Endothelial cell (in vitro differentiated cells): ENCODE measurements around the gene ADCY5. TPM values are rescaled to one million over a fixed set of nuclear protein-coding genes. Genes with fewer than 3 reads are reported as not detected.

ENCODE experiments used
- DNase-seq: peaks from one replicate; pipeline ENCODE4 v3.0.0; 2021; ENCODE audit warnings: low spot score
- H3K27ac Mint-ChIP-seq: one replicate; pipeline ENCODE4 v1.8.0; 2021; ENCODE audit warnings: mixed read lengths, inconsistent platforms; ENCODE audit not compliant: unreplicated experiment
- H3K27me3 Mint-ChIP-seq: one replicate; pipeline ENCODE4 v1.8.0; 2021; ENCODE audit warnings: mild to moderate bottlenecking, moderate library complexity, mixed read lengths, inconsistent platforms; ENCODE audit not compliant: unreplicated experiment
- H3K36me3 Mint-ChIP-seq: one replicate; pipeline ENCODE4 v1.8.0; 2021; ENCODE audit warnings: mild to moderate bottlenecking, low read depth, mixed read lengths, inconsistent platforms; ENCODE audit not compliant: unreplicated experiment
- H3K4me1 Mint-ChIP-seq: one replicate; pipeline ENCODE4 v1.8.0; 2021; ENCODE audit warnings: mild to moderate bottlenecking, mixed read lengths, inconsistent platforms; ENCODE audit not compliant: unreplicated experiment
- H3K4me3 Mint-ChIP-seq: one replicate; pipeline ENCODE4 v1.8.0; 2021; ENCODE audit warnings: mild to moderate bottlenecking, mixed read lengths, inconsistent platforms; ENCODE audit not compliant: unreplicated experiment
- H3K9me3 Mint-ChIP-seq: one replicate; pipeline ENCODE4 v1.8.0; 2021; ENCODE audit warnings: mixed read lengths, inconsistent platforms; ENCODE audit not compliant: unreplicated experiment
- CTCF ChIP-seq: fragments of 200-600 bp; sonication (generic); IDR thresholded peaks from one replicate; pipeline ENCODE4 v1.5.0; 2021; ENCODE audit warnings: antibody characterized with exemption; ENCODE audit not compliant: unreplicated experiment
- total RNA-seq: library from RNA; stranded (reverse); fragmentation: NEBNext Ultra II Directional; extraction: Animal tissue kit (Norgen Biotek cat#: 25700); gene quantifications from one replicate; pipeline ENCODE4 v1.2.1, GENCODE V29; 2021; ENCODE audit not compliant: unreplicated experiment

The ADCY5 gene
- total RNA-seq, 1 donor from 2014 or later = 1.0 TPM

- no peak for DNase-seq
- H3K36me3 Mint-ChIP-seq = no peaks in the 10 kb centered on the region
- H3K27me3 Mint-ChIP-seq = peaks cover 5% of the 10 kb centered on the region
- peaks cover 2% of the 10 kb centered on the region for H3K4me1 Mint-ChIP-seq
- no peak overlapping the region for H3K27ac Mint-ChIP-seq
- no peak overlapping the region for H3K4me3 Mint-ChIP-seq
- TF ChIP-seq CTCF = no peak
- no peaks in the 10 kb centered on the region for H3K9me3 Mint-ChIP-seq
Measured at GRCh38 chr3:123424999-123425712, 23.7 kb downstream of the ADCY5 start.

GRCh38 chr3:123424321-123424998 is 24.4 kb downstream of the ADCY5 start:
- Mint-ChIP-seq H3K27me3 (peaks cover 5% of the 10 kb centered on the region), H3K36me3 (no peaks in the 10 kb centered on the region), H3K27ac (no peak overlapping the region), H3K4me3 (no peak overlapping the region), H3K9me3 (no peaks in the 10 kb centered on the region), H3K4me1 (no peaks in the 10 kb centered on the region)
- no peak for DNase-seq
- TF ChIP-seq CTCF = no peak

- H3K4me3 Mint-ChIP-seq = no peak overlapping the region
- no peaks in the 10 kb centered on the region for H3K4me1 Mint-ChIP-seq
- no peak for DNase-seq
- H3K27ac Mint-ChIP-seq = no peak overlapping the region
- H3K36me3 Mint-ChIP-seq = no peaks in the 10 kb centered on the region
- H3K9me3 Mint-ChIP-seq = no peaks in the 10 kb centered on the region
- H3K27me3 Mint-ChIP-seq = peaks cover 7% of the 10 kb centered on the region
- TF ChIP-seq CTCF = no peak
Measured at GRCh38 chr3:123423806-123424205, 25.1 kb downstream of the ADCY5 start.

GRCh38 chr3:123423031-123423430 is 25.9 kb downstream of the ADCY5 start:
- Mint-ChIP-seq H3K4me1 (no peaks in the 10 kb centered on the region), H3K27me3 (peaks cover 9% of the 10 kb centered on the region), H3K27ac (no peak overlapping the region), H3K4me3 (no peak overlapping the region), H3K9me3 (no peaks in the 10 kb centered on the region), H3K36me3 (no peaks in the 10 kb centered on the region)
- DNase-seq = no peak
- no peak for TF ChIP-seq CTCF

- no peaks in the 10 kb centered on the region for H3K9me3 Mint-ChIP-seq
- no peak for TF ChIP-seq CTCF
Measured at GRCh38 chr3:123422457-123422856, 26.4 kb downstream of the ADCY5 start.

More at GRCh38 chr3:123422457-123422856, 26.4 kb downstream of the ADCY5 start:
- H3K27me3 Mint-ChIP-seq = peaks cover 9% of the 10 kb centered on the region
- H3K27ac Mint-ChIP-seq = no peak overlapping the region
- no peak overlapping the region for H3K4me3 Mint-ChIP-seq
- H3K36me3 Mint-ChIP-seq = no peaks in the 10 kb centered on the region
- no peak for DNase-seq
- no peaks in the 10 kb centered on the region for H3K4me1 Mint-ChIP-seq
